Esophagus squamous epithelium (tissue), 4 donors: ENCODE measurements around the gene KCNQ1.

Experiments
- POLR2A ChIP-seq, 4 donors: fragments of 450-650 bp; IDR thresholded peaks; one replicate each; pipeline ENCODE4 v1.6.1; 2017; ENCODE audit warnings: antibody characterized with exemption in 4 of 4, mild to moderate bottlenecking in 4 of 4, moderate library complexity in 3 of 4
- TF ChIP-seq, protein P1 (sequence below), 6 experiments: fragments of 450-650 bp in 4 of 6; fragments of 200-600 bp in 2 of 6; sonication (generic) in 2 of 6; IDR thresholded peaks; one replicate each; pipeline ENCODE4 v1.5.1; 2016 to 2019; ENCODE audit warnings: antibody characterized with exemption in 6 of 6, mild to moderate bottlenecking in 4 of 6, moderate library complexity in 4 of 6

GRCh38 chr11:2897048-2897447 lies 452.2 kb downstream of the KCNQ1 start:
- TF ChIP-seq, protein P1, sequence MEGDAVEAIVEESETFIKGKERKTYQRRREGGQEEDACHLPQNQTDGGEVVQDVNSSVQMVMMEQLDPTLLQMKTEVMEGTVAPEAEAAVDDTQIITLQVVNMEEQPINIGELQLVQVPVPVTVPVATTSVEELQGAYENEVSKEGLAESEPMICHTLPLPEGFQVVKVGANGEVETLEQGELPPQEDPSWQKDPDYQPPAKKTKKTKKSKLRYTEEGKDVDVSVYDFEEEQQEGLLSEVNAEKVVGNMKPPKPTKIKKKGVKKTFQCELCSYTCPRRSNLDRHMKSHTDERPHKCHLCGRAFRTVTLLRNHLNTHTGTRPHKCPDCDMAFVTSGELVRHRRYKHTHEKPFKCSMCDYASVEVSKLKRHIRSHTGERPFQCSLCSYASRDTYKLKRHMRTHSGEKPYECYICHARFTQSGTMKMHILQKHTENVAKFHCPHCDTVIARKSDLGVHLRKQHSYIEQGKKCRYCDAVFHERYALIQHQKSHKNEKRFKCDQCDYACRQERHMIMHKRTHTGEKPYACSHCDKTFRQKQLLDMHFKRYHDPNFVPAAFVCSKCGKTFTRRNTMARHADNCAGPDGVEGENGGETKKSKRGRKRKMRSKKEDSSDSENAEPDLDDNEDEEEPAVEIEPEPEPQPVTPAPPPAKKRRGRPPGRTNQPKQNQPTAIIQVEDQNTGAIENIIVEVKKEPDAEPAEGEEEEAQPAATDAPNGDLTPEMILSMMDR (IDR thresholded peaks at IDR 0.05), result no peak
- TF ChIP-seq POLR2A (IDR thresholded peaks at IDR 0.05), result no peak
